NCI-H1694 (cell line): ENCODE data around the gene IRAK3.
"Not testable (repeated sequence)": the region's sequence is repeated elsewhere in the genome, so short reads cannot be mapped to it uniquely, and the experiment has no call there.

ENCODE experiments used
- DNase-seq: peaks from one replicate; lab custom pipeline; 2025; lab: John Stamatoyannopoulos, UW

IRAK3 gene

GRCh38 chr12:66170606-66171005 lies 18.4 kb upstream of the IRAK3 start:
- no peak for DNase-seq

GRCh38 chr12:66174391-66175325 lies 14.4 kb upstream of the IRAK3 start:
- not testable (repeated sequence) for DNase-seq

- DNase-seq: no peak
Observed at GRCh38 chr12:66176105-66176900, 12.7 kb upstream of the IRAK3 start.

GRCh38 chr12:66182956-66183355 lies 6.1 kb upstream of the IRAK3 start:
- no peak for DNase-seq

- DNase-seq: not testable (repeated sequence)
Observed at GRCh38 chr12:66184822-66185221, 4.2 kb upstream of the IRAK3 start.

GRCh38 chr12:66187036-66187435 lies 2.0 kb upstream of the IRAK3 start:
- DNase-seq: no peak

- no peak for DNase-seq
Observed at GRCh38 chr12:66187821-66188220, 1.2 kb upstream of the IRAK3 start.

- DNase-seq: no peak
Observed at GRCh38 chr12:66189486-66189843, 451 bp downstream of the IRAK3 start.

GRCh38 chr12:66189889-66190288 lies 875 bp downstream of the IRAK3 start:
- no peak for DNase-seq

- DNase-seq: no peak
Observed at GRCh38 chr12:66190519-66191370, 1.7 kb downstream of the IRAK3 start.

GRCh38 chr12:66191547-66192126 lies 2.6 kb downstream of the IRAK3 start:
- DNase-seq: no peak

- DNase-seq: no peak
Observed at GRCh38 chr12:66194122-66194521, 5.1 kb downstream of the IRAK3 start.

GRCh38 chr12:66195242-66195641 lies 6.2 kb downstream of the IRAK3 start:
- DNase-seq: no peak

GRCh38 chr12:66196806-66197205 lies 7.8 kb downstream of the IRAK3 start:
- no peak for DNase-seq

- DNase-seq: no peak
Observed at GRCh38 chr12:66197495-66197921, 8.5 kb downstream of the IRAK3 start.

GRCh38 chr12:66199141-66199540 lies 10.1 kb downstream of the IRAK3 start:
- DNase-seq: no peak

GRCh38 chr12:66199831-66200509 lies 11.0 kb downstream of the IRAK3 start:
- no peak for DNase-seq

GRCh38 chr12:66203820-66204219 lies 14.8 kb downstream of the IRAK3 start:
- DNase-seq: no peak

- DNase-seq: no peak
Observed at GRCh38 chr12:66206141-66206540, 17.1 kb downstream of the IRAK3 start.

GRCh38 chr12:66210840-66211239 lies 21.8 kb downstream of the IRAK3 start:
- DNase-seq: no peak

GRCh38 chr12:66211573-66211972 lies 22.6 kb downstream of the IRAK3 start:
- not testable (repeated sequence) for DNase-seq
